ENCODE data around the gene NUDT7.

Gene NUDT7

DNA sequence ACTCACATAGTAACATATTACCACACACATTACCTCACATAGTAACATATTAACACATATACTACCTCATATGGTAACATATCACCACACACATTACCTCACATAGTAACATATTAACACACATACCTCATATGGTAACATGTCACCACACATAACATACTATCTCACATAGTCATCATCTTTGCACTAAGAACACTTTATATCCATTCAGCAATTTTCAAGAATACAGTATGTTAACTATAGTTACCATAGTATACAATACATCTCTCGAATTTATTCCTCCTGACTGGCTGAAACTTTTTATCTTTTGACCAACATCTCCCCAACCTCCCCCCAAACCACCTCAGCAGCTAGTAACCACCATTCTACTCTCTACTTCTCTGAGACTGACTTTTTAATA, 7.6 kb downstream of the NUDT7 start:
- no peak for FAIRE-seq

DNA sequence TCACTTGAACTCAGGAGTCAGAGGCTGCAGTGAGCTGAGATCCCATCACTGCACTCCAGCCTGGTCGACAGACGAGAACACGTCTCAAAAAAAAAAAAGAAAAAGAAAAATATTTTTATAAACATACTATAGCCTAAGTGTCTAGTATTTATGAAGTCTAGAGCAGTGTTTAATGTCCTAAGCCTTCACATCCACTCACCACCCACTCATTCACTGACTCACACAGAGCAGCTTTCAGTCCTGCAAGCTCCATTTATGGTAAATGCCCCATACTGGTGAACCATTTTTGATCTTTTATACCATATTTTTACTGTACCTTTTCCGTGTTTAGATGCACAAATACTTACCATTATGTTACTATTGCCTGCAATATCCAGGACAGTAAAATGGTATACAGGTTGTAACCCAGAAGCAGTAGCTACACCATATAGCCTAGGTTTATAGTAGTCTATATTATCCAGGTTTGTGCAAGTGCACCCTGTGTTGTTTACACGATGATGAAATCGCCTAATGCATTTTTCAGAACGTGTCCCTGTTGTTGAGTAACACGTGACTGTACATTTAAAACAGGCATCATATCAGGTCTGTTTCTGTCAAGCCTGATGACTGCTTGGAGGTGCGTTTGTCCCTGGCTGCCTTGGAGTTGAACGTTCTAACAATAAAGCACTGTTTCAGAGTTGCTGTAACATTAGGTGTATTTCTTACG, 10.1 kb downstream of the NUDT7 start:
- FAIRE-seq, result no peak

DNA sequence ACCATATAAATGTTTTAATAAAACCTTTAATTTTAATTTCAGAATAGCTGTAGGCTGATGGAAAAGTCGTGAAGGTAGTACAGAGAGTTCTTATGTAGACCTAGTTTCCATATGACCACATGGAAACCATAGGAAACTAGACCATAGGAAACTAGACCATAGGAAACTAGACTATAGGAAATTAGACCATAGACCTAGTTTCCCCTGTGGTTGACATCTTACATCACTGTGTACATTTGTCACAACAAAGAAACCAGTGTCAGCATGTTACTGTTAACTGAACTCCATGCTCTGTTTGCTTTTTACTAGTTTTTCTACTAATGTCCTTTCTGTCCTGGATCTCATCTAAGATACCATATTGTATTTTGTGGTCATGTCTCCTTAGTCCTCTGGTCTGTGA, 14.6 kb downstream of the NUDT7 start:
- no peak for FAIRE-seq

DNA sequence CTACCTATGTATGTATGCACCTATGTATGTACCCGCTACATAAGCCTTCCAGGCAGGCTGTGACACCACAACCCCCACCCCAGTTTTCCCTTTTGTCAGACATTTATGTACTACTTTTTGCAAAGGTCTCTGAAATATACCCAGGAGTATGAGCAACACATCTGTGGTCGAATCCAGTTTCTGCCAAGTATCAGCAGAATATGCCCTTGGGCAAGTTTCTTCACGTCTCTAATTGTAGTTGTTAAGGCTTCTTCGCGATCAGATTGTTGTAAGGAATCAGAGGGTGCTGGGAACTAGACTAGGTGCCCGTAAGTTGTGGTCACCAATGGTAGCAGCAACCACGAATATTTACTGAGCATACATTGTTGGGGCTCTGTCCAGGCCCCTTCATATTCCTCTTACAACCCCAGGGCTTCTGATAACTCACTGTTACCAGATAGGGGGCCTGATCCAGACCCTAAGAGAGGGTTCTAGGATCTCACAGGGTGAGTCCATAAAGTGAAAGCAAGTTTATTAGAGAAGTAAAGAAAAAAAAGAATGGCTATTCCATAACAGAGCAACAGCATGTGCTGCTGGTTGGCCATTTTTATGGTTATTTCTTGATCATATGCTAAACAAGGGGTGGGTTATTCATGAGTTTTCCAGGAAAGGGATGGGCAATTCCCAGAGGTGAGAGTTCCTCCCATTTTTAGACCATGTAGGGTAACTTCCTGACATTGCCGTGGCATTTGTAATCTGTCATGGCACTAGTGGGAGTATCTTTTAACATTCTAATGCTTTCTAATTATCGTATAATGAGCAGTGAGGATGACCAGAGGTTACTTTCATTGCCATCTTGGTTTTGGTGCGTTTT, 16.6 kb downstream of the NUDT7 start:
- FAIRE-seq, result no peak

DNA sequence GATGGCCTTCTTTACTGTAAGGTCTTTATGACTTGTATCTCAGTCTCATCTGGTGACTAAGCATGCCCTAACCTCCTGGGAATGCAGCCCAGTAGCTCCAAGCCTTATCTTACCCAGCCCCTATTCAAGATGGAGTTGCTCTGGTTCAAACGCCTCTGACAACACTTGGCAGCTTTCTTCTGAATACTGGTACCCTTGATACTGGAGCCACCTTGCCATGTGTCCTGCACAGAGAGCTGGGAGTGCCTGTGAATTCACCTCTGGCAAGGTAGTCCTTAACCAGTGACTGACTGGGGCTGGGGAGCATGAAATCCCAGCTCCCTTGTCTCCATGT, 17.2 kb downstream of the NUDT7 start:
- no peak for FAIRE-seq

DNA sequence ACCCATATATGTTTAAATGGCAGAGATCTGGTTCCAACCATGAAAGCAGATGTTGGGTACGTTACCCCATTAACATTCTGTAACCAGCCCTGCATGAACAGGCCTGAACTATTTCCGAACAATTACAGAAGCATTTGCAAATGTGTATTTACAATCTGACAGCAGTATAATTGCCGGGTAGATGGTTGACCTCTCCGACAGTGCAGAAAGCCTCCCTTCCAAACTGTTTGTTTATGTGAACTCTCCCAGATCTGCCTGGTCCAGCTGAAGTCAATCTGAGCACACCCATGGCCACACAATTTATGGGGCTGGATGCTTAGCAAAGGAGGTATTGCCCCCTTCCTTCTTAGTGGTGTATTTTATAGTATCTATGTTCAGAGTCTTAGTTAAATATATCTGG, 21.8 kb downstream of the NUDT7 start:
- no peak for FAIRE-seq

DNA sequence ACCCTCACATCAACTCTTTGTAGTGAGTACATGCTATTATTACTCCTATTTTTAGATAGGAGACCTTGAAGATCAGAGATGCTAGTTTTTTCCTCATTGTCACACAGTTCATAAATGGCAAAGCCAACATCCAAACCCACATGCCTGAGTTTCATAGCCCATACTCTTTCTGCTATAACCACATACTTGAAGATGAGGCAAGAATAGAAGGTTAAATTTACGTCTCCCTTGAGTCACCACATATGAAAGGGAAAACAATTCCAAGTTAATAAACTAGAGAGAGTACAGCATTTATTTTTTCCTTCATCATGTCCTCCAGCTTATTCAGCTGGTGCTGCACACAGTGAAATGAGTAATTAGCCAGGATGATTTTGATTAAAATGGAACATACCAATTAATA, 23.7 kb downstream of the NUDT7 start:
- no peak for FAIRE-seq

DNA sequence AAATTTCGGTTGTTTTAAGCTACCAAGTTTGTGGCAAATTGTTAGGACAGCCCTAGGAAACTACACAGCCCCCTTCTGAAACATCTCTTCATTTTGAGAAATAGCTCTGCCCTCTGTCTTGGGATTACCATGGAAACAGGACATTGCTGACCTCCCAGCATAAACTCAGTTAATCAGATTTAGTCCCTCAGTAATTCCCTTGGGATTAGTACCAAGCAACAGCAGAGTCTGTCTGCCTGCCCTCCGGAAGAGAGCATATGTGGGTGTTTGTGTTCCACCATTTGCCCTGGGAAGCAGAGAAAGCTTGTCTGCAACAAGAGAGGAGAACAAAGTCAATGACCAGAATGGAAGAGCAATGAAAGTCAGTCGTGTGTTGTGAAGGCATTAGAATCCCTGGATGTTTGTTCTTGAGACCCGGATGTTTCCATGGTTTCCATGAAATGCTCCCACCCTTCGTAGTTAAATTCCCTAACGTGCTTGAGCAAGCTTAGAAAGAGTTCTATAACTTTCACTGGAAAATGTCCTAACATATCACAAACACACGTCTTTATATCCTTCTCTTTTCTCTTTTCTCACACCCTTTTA, 26.2 kb downstream of the NUDT7 start:
- no peak for FAIRE-seq

DNA sequence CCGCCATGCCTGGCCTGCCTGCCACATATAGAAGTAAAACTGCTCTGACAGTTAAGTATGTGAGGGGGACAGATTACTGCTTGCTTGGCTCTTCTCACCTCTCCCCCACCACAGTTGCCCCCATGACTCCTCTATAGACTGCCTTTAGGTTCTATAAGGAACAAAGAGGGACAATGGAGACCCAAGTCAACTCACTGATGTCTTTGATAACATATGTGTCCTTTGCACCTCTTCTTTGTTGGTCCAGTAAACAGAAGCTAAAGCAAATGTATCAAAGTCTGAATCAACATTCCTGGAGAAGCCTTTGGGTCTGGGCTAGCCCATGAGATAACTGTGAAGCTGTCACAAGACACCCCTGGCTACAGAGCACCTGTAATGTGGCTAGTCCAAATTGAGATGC, 27.1 kb downstream of the NUDT7 start:
- FAIRE-seq, result no peak

DNA sequence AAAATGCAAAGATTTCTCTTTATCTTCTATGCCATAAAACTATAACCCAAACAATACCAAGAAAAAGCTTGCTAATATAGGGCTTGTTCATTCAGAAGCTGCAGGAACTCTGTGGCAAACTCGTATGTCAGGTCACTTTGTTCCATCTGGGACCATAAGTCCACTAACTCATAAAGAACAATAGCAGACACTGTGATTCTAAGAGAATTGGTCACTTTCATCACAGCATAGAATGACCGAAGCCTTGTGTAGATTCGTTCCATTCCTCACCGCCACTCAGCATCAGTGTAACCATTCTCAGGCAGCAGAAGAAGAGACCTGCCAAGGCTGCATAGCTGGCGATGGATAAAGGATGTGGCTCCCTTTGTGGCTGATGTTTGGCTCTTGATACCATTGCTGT, 35.7 kb downstream of the NUDT7 start:
- no peak for FAIRE-seq

DNA sequence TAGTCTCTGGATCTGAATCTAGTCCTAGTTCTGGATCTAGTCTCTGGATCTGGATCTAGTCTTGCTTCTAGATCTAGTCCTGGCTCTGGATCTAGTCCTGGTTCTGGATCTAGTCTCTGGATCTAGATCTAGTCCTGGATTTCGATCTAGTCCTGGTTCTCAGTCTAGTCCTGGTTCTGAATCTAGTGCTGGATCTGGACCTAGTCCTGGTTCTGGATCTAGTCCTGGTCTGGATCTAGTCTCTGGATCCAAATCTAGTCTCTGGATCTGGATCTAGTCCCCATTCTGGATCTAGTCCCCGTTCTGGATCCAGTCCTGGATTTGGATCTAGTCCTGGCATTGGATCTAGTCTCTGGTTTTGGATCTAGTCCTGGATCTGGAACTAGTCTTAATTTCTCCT, 36.2 kb downstream of the NUDT7 start:
- FAIRE-seq, result no peak

DNA sequence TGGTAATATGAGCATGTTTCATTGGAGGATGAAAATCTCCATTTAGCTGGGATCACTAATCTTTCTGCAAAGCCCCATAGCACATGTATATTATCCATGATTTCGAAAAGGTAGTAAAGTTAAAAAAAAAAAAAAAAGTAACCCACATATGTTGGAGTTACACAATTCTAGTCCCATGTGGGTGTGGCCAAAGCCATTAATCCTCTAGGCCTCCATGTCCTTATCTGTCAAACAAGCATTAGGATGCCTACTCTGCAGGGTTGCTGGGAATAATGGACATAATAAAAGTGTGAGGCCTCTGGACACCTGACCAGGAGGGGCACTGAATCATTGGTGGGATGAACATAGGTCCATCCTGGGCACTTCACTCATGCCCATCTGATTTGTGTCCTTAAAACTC, 36.9 kb downstream of the NUDT7 start:
- FAIRE-seq, result no peak

DNA sequence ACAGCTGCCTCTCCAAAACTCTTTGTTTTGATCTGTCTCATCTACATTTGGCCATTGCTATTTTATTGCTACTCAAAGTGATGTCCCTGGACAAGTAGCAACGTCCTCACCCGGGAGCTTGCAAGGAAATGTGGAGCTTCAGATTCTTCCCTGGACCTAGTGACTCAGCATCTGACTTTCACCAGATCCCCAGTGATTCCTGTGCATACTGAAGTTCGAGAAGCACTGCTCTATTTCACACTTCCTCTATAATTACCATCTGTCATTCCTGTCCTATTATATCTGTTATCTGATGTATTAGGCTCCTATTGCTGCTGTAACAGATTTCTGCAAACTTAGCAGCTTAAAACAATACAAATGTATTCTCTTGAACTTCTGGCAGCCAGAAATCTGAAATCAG, 37.5 kb downstream of the NUDT7 start:
- FAIRE-seq, result no peak

DNA sequence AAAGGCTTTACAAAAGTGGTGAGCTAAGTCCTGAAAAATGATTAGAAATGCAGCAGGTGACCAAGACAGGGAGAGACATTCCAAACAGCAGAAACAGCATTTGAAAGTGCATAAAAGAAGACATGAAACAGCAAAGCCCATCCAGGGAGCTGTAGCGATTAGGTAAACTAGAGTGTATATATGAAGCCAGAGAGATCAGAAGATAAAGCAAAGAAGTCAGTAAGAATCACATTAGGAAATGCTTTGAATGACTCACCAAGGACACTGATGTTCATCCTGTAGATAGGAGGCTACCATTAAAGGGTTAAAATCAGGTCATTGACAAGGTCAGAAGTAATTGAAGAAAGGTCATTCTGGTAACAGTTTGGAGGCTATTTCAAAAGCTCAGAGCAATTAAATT, 38.5 kb downstream of the NUDT7 start:
- FAIRE-seq, result no peak

DNA sequence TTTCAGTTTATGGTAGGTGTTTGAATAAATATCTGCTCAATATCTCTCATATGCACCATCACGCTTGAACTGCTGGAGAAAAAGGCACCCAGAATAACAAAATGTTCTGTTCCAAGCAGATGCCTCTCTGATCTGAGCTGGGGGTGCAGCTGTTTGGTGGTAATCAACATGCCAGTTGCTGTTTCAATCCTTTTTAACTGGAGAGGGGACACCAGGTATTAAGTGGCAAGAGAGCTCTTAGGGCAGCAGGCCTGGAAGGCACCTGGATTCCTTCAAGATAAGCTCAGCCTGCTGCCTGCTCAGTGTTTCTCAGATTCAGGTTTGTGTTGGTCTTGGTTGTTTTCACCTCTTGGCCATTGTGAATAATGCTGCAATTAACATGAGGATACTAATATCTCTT, 38.9 kb downstream of the NUDT7 start:
- no peak for FAIRE-seq

DNA sequence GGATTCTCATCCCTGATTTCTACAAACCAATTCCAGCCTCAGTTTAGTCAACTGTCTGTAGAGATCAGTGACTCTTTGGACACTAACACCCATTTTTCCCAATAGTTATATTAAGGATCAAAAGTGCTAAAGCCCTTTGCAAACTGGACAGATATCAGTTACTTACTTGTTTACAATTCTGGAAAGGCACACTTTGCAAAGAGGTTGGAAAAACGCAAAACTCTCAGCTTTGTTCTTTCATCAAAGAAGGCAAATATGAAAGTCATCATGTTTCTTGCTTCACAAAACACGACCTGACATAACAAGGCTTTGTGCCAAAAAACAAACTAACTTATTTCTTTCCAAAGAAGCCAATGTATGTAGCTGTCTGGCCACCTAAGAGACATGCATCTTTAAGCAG, 39.9 kb downstream of the NUDT7 start:
- FAIRE-seq, result no peak

DNA sequence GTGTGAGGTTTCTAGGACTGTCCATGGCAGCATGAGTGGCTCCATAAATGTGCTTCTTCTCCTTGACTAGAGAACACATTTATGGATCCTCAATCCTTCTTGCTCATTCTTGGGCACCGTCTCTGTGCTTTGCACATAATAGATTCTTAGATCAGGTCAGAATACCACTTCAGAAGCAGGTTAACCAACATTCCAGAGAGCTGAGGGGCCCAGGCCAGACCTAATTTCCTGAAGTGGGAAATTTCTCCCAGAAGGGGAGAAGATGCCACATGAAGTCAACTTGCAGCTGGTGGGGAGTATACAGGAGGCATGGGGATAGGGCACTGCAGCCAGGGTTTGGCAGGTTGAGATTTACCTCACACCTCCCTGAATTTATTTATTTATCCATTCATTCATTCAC, 41.7 kb downstream of the NUDT7 start:
- no peak for FAIRE-seq

DNA sequence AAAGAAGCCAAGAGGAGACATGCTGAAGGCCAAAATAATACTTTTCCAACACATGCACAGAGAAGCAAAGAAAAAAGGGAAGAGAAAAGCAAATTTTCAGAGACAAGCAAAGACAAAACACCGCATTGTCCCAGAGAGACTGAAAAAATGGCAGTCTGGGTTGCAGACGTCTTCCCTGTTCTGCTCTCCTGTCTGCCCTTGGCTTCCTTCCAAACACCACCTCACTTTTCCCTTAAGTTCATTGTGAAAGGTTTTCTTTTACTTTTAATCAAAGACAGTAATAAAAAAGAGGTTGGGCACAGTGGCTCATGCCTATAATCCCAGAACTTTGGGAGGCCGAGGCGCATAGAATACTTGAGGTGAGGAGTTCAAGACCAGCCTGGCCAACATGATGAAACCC, 44.9 kb downstream of the NUDT7 start:
- FAIRE-seq, result no peak

DNA sequence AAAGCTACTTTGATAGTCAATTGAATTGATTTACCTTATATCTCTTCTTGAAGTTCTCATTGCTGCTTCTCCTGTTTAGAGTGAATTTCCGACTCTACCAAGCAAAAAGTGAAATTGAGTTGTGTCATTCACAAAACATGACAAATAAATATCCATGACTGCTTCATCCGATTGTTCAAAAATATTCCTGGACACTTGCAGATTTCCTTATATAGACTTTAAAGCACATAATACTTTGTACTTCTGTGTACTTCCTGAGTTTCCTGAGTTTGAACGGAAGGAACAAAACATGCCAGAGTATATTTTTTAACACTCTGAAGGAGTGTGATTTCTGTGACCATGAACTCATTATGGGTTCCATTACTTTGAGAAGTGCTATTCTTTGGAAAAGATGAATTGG, 45.5 kb downstream of the NUDT7 start:
- no peak for FAIRE-seq

DNA sequence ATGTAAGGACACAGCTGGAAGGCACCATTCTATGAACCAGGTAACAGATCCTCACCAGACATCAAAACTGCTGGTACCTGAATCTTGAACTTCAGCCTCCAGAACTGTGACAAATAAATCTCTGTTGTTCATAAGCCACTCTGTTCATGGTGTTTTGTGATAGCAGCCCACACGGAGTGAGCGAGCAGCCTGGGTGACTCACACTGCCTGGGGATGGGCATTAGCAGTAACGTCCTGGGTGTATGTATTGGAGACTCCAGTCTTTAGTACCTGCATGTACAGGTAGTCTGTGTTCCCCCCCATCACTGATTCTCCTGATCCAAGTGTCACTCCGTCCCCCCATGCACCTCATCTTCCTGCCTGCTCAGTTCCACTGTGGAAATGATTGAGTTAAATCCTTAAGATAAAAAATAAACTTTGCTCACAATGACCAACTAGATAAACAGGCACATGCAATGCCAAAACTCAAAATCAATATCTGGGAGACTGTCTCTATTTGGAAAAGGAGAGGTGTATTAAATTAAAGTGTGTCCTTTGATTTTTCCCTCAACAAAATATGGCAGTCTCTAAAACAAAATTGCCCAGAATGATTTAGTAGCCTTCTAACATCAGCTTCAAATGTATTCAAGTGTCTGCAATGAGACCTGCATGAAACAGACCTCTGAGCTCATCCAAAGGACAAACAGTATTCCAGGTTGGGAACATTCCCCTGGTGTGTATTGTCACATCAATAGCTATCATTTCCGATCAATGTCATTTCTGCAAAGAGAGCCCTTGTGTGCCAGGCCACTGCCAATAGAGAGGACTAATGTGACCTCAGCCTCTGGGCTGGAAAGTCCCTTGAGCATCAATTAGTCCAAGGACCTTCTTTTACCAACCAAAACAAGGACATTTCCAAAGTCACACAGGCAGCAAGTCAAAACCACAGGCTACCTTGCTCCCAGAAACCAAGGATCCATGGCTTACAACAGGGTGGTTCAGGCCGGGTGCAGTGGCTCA, 53.9 kb downstream of the NUDT7 start:
- no peak for FAIRE-seq

DNA sequence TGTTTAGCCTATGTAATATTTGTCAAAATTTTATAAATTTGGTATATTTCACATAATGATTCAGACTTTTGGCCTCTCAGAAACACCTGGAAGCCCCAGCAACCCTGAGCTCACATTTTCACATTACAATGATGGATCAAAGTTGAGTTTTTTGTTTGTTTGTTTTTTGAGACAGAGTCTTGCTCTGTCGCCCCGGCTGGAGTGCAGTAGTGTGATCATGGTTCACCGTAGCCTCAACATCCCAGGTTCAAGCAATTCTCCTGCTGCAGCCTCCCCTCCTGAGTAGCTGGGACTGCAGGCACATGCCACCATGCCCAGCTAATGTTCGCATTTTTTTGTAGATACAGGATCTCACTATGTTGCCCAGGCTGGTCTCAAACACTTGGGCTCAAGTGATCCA, 55.4 kb downstream of the NUDT7 start:
- no peak for FAIRE-seq

DNA sequence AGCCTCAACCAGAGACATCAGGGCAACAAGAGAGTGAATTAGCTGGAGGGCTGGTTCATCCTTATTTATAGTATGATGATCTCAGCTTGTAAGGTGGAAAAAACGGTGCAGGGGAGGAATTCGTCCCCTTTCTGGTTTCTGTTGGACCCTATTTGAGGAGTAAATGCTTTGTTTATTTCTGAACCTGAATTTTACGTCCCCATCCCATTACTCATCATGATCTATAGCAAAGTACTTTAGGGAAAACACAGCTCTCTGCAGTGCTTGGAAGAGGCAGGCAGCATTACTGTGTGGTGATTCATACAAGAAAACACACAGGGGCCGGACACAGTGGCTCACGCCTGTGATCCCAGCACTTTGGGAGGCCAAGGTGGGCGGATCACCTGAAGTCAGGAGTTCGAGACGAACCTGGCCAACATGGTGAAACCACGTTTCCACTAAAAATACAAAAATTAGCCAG, 58.1 kb downstream of the NUDT7 start:
- no peak for FAIRE-seq

DNA sequence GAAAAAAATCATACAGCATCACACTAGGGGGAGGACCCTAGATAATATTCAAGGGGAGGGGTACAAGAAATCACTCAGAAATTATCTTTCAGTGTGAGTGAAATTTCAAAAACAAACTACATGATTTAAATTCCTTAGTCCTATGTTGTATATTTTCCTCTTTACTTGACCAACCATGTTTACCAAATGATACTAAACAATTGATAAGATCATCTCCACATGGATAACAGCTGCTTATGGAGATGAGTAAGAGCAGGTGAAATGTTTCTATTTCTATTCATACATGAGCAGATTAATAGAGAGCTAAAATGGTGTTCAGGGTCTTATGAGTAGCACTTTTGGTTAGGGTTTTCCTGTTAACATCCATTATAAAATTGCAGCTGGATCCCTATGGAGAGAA, 58.8 kb downstream of the NUDT7 start:
- FAIRE-seq, result no peak
